Sciatic nerve (tissue), 2 donors: ENCODE data around the gene SPAG17. TPM values are rescaled to one million over a fixed set of nuclear protein-coding genes. Genes with fewer than 3 reads are reported as not detected.

Experiments
- ATAC-seq: fragments of 200-7000 bp; cut with Tn5 transposase; one replicate; pipeline ENCODE4 v1.9.1; 2020; ENCODE audit warnings: mild to moderate bottlenecking, moderate library complexity
- DNase-seq: peaks from one replicate; pipeline ENCODE4 v3.0.0-alpha.2; 2020; ENCODE audit warnings: low spot score
- intact Hi-C: fragments of 100-400 bp; cut with DNase I; formaldehyde crosslinking; loops from one replicate; pipeline ENCODE4 v1.14.2; 2022
- total RNA-seq: library from RNA; stranded (reverse); fragmentation: NEBNext Ultra II Directional; extraction: Animal tissue kit (Norgen Biotek cat#: 25700); gene quantifications from one replicate; pipeline ENCODE4 v1.2.1, GENCODE V29; 2021
- donor health status: DM: no; HTN: no; CAD: no.
- donor health status: DM: no; HTN: no; CAD: no.

The SPAG17 gene
- total RNA-seq, 1 donor from 2014 or later = 0.89 TPM

GRCh38 chr1:118097622-118098348, 87.2 kb downstream of the SPAG17 start:
- intact Hi-C loops = no loop called here
- no peak for ATAC-seq
- DNase-seq = no peak

GRCh38 chr1:118093017-118093416, 92.0 kb downstream of the SPAG17 start:
- ATAC-seq = no peak
- intact Hi-C loops = no loop called here
- no peak for DNase-seq

GRCh38 chr1:118090130-118090529, 94.9 kb downstream of the SPAG17 start:
- intact Hi-C loops = no loop called here
- DNase-seq (no peak), ATAC-seq (no peak)

- ATAC-seq (no peak), DNase-seq (no peak)
These were observed 99.7 kb downstream of the SPAG17 start for GRCh38 chr1:118085365-118085764.

GRCh38 chr1:118084400-118084799, 100.6 kb downstream of the SPAG17 start:
- intact Hi-C loops = no loop called here
- ATAC-seq (no peak), DNase-seq (no peak)

More at GRCh38 chr1:118085365-118085764, 99.7 kb downstream of the SPAG17 start:
- intact Hi-C loops = no loop called here

- intact Hi-C loops = no loop called here
- ATAC-seq (no peak), DNase-seq (no peak)
These were observed 102.0 kb downstream of the SPAG17 start for GRCh38 chr1:118082984-118083383.

GRCh38 chr1:118081387-118081786, 103.6 kb downstream of the SPAG17 start:
- intact Hi-C loops = no loop called here
- ATAC-seq = no peak
- DNase-seq = no peak

- intact Hi-C loops = no loop called here
- no peak for ATAC-seq
- DNase-seq = no peak
These were observed 107.5 kb downstream of the SPAG17 start for GRCh38 chr1:118077331-118078045.

- intact Hi-C loops = no loop called here
- DNase-seq (no peak), ATAC-seq (no peak)
These were observed 109.9 kb downstream of the SPAG17 start for GRCh38 chr1:118075116-118075515.

GRCh38 chr1:118073648-118074435, 111.2 kb downstream of the SPAG17 start:
- DNase-seq (no peak), ATAC-seq (no peak)
- intact Hi-C loops = no loop called here

- ATAC-seq = no peak
- intact Hi-C loops = no loop called here
- no peak for DNase-seq
These were observed 135.0 kb downstream of the SPAG17 start for GRCh38 chr1:118049981-118050380.

- no peak for ATAC-seq
These were observed 137.3 kb downstream of the SPAG17 start for GRCh38 chr1:118047650-118048224.

GRCh38 chr1:118047006-118047649, 137.9 kb downstream of the SPAG17 start:
- DNase-seq = no peak
- ATAC-seq = no peak
- intact Hi-C loops = no loop called here

More at GRCh38 chr1:118047650-118048224, 137.3 kb downstream of the SPAG17 start:
- intact Hi-C loops = no loop called here
- DNase-seq = no peak

- intact Hi-C loops = no loop called here
- no peak for ATAC-seq
- no peak for DNase-seq
These were observed 141.4 kb downstream of the SPAG17 start for GRCh38 chr1:118043624-118044023.

- ATAC-seq (no peak), DNase-seq (no peak)
- intact Hi-C loops = no loop called here
These were observed 142.5 kb downstream of the SPAG17 start for GRCh38 chr1:118042501-118042900.

- no peak for DNase-seq
- intact Hi-C loops = no loop called here
- ATAC-seq = no peak
These were observed 145.9 kb downstream of the SPAG17 start for GRCh38 chr1:118039170-118039569.

- intact Hi-C loops = no loop called here
These were observed 152.1 kb downstream of the SPAG17 start for GRCh38 chr1:118032883-118033282.

GRCh38 chr1:118028267-118028666, 156.8 kb downstream of the SPAG17 start:
- intact Hi-C loops = no loop called here
- ATAC-seq (no peak), DNase-seq (no peak)

More at GRCh38 chr1:118032883-118033282, 152.1 kb downstream of the SPAG17 start:
- ATAC-seq = no peak
- no peak for DNase-seq

GRCh38 chr1:118023199-118023598, 161.8 kb downstream of the SPAG17 start:
- intact Hi-C loops = no loop called here
- DNase-seq (no peak), ATAC-seq (no peak)
